GM10248 (cell line): ENCODE data around the gene SLC39A13.
A peak's percentile ranks its signal among the peaks of the same experiment; 100 is the strongest.

Experiments used
- CTCF ChIA-PET: fragments of 300-600 bp; sonication (Branson Sonifier 250); formaldehyde crosslinking; extraction: SDS; loops from one replicate; lab custom pipeline; 2021; ENCODE audit warnings: antibody characterized with exemption; lab: Yijun Ruan, JAX
- POLR2A ChIA-PET: fragments of 350-650 bp; sonication (Branson Sonifier 250); formaldehyde crosslinking; extraction: SDS; loops from one replicate; lab custom pipeline; 2020; ENCODE audit warnings: antibody characterized with exemption; lab: Yijun Ruan, JAX
- DNase-seq: peaks from one replicate; pipeline ENCODE4 v3.0.0; 2012; ENCODE audit errors: extremely low spot score
- TF ChIP-seq, protein P1 (sequence below): IDR thresholded peaks from 2 replicates; pipeline ENCODE4 v1.5.1; 2012; ENCODE audit warnings: mild to moderate bottlenecking, low read depth; ENCODE audit errors: extremely low read depth, missing control alignments, control extremely low read depth

The SLC39A13 gene

GRCh38 chr11:47411884-47412746 lies 3.7 kb downstream of the SLC39A13 start:
- DNase-seq: peak; percentile 71
- ChIA-PET POLR2A (interaction anchor here (0.5 to 1.6 kb wide), 5 partner anchors 12 to 154 kb away, joined by 3 to 4 read pairs (median 3); partner anchors contain the start of genes NR1H3, PSMC3 and SPI1), CTCF (interaction anchor here (0.7 to 8.6 kb wide), 42 partner anchors 11 to 442 kb away, joined by 3 to 92 read pairs (median 4); partner anchors contain the start of genes ACP2, ARFGAP2, NR1H3 and PSMC3)
- TF ChIP-seq, protein P1, sequence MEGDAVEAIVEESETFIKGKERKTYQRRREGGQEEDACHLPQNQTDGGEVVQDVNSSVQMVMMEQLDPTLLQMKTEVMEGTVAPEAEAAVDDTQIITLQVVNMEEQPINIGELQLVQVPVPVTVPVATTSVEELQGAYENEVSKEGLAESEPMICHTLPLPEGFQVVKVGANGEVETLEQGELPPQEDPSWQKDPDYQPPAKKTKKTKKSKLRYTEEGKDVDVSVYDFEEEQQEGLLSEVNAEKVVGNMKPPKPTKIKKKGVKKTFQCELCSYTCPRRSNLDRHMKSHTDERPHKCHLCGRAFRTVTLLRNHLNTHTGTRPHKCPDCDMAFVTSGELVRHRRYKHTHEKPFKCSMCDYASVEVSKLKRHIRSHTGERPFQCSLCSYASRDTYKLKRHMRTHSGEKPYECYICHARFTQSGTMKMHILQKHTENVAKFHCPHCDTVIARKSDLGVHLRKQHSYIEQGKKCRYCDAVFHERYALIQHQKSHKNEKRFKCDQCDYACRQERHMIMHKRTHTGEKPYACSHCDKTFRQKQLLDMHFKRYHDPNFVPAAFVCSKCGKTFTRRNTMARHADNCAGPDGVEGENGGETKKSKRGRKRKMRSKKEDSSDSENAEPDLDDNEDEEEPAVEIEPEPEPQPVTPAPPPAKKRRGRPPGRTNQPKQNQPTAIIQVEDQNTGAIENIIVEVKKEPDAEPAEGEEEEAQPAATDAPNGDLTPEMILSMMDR: peak; percentile 97

DNA sequence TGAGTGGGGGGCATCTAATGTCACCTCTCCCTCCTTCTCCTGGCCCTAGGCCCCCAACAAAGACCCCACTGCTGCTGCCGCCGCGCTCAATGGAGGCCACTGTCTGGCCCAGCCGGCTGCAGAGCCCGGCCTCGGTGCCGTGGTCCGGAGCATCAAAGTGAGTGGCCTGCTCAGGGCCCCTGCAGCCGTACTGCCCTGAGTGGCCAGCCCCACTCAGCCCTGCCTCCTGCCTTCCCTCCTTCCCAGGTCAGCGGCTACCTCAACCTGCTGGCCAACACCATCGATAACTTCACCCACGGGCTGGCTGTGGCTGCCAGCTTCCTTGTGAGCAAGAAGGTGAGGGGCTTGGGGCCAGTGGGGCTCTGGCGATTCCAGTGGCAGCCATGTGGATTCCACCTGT lies 5.0 kb downstream of the SLC39A13 start:
- ChIA-PET CTCF (interaction anchor here (1.1 to 8.6 kb wide), 11 partner anchors 11 to 235 kb away, joined by 3 to 92 read pairs (median 14); partner anchors contain the start of genes ARFGAP2 and PSMC3), POLR2A (no interaction called here)
- TF ChIP-seq, protein P1: no peak
- no peak for DNase-seq

DNA sequence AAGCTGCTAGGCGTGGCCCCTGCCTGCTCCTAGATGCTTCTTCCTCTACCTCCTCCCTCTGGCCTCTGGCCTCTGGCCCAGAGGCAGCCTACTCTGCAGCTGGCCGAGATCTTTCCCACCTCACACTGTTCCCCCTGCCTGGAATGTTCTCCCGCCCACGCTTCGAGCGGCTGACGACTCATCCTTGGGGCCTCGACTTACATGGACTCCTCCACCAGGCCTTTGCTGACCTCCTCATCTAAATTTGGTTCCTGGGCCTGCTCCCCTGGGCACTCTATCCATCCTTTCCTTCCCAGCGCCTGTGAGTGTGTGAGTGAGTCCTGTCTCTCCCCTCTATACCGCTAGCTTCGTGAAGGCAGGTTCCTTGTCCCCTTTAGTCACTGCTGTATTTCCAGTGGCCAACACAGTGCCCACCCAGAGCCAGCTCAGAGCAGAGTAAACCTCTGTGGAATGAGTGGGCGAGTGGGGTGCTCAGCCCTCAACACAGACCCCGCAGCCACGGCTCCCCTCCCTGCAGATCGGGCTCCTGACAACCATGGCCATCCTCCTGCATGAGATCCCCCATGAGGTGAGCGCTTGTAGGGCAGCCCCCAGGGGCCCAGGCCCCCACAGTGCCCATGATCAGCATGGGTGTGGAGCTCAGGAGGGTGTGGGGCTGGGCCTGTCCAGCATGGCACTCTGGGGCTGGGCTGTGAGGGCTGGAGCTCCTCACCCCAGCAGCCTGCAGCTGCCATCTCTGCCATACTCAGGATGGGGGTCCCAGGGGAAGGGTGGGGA lies 5.7 kb downstream of the SLC39A13 start:
- ChIA-PET CTCF (interaction anchor here (0.8 to 8.6 kb wide), 5 partner anchors 11 to 154 kb away, joined by 3 to 92 read pairs (median 14); partner anchors contain the start of gene PSMC3), POLR2A (no interaction called here)
- TF ChIP-seq, protein P1: no peak
- no peak for DNase-seq

DNA sequence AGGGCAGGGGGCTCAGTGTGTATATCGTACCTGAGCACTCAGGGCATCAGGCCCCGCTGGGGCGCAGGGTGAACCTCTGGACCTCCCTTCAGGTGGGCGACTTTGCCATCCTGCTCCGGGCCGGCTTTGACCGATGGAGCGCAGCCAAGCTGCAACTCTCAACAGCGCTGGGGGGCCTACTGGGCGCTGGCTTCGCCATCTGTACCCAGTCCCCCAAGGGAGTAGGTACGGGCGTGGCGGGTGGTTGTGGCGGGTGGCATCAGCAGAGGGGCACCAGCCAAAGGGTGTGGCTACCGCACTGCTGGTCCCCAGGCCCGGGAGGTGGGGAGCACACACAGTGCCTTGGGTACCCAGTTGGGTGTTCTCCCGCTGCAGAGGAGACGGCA lies 6.3 kb downstream of the SLC39A13 start:
- TF ChIP-seq, protein P1: no peak
- no peak for DNase-seq
- ChIA-PET POLR2A (no interaction called here), CTCF (interaction anchor here (0.8 to 8.6 kb wide), 3 partner anchors 15 to 42 kb away, joined by 3 to 92 read pairs (median 3); no protein-coding TSS in a partner anchor)

- ChIA-PET CTCF (interaction anchor here (0.8 to 8.6 kb wide), 3 partner anchors 10 to 43 kb away, joined by 3 to 92 read pairs (median 4); no protein-coding TSS in a partner anchor), POLR2A (interaction anchor here (0.5 to 1.2 kb wide), 2 partner anchors 36 to 166 kb away, joined by 3 read pairs; partner anchors contain the start of gene ACP2)
- TF ChIP-seq, protein P1: no peak
- DNase-seq: no peak
These were observed 6.9 kb downstream of the SLC39A13 start for GRCh38 chr11:47415091-47415854.
